ENCODE data around the gene DNMT3A.

DNA sequence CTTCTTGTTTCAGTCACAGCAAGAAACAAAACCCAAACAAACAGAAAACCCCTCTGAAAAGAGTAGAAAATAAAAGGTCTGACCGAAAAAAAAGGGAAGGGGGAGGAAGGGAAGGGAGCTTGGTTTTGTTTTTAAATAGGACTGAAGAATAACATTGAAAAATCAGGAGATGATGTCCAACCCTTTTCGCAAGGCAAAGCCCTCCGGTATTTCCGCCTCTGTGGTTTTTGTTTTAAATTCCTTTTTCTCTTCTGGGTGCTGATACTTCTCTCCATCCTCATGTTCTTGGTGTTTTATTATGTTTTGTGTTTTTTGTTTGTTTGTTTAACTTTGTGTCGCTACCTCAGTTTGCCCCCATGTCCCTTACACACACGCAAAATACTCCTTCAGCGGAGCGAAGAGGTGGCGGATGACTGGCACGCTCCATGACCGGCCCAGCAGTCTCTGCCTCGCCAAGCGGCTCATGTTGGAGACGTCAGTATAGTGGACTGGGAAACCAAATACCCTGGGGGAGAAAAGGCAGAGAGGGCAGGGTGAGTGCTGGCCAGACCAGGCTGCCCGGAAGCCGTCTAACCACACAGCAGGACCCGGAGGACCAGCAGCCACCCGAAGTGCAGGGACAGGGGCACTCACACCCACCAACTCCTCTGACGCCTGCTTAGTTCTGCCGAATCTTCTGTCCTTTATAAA is 107.7 kb downstream of the DNMT3A start:
- TF ChIP-seq, protein P1, sequence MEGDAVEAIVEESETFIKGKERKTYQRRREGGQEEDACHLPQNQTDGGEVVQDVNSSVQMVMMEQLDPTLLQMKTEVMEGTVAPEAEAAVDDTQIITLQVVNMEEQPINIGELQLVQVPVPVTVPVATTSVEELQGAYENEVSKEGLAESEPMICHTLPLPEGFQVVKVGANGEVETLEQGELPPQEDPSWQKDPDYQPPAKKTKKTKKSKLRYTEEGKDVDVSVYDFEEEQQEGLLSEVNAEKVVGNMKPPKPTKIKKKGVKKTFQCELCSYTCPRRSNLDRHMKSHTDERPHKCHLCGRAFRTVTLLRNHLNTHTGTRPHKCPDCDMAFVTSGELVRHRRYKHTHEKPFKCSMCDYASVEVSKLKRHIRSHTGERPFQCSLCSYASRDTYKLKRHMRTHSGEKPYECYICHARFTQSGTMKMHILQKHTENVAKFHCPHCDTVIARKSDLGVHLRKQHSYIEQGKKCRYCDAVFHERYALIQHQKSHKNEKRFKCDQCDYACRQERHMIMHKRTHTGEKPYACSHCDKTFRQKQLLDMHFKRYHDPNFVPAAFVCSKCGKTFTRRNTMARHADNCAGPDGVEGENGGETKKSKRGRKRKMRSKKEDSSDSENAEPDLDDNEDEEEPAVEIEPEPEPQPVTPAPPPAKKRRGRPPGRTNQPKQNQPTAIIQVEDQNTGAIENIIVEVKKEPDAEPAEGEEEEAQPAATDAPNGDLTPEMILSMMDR (IDR thresholded peaks at IDR 0.05): no peak
- no peak for TF ChIP-seq EP300 (IDR thresholded peaks at IDR 0.05)
